Measurements from ENCODE around the gene SMARCB1.
"Not testable (repeated sequence)": the region's sequence is repeated elsewhere in the genome, so short reads cannot be mapped to it uniquely, and the experiment has no call there.

The SMARCB1 gene

GRCh38 chr22:23847991-23848864 is 61.5 kb downstream of the SMARCB1 start:
- no peak for DNase-seq

- peak in 1 of 2 experiments; percentile 42 for DNase-seq
Observed at GRCh38 chr22:23849009-23850006, 62.5 kb downstream of the SMARCB1 start.

- no peak for DNase-seq
Observed at GRCh38 chr22:23850136-23850611, 63.4 kb downstream of the SMARCB1 start.

GRCh38 chr22:23856721-23857605 is 70.2 kb downstream of the SMARCB1 start:
- DNase-seq, result no peak

GRCh38 chr22:23857606-23858483 is 71.1 kb downstream of the SMARCB1 start, which contains the start of gene SLC2A11:
Gene SLC2A11 (plus strand): TSS chr22:23857875. CDS start chr22:23858000, 125 bp downstream.
- DNase-seq, result peak; percentile 81 to 91

- no peak for DNase-seq
Observed at GRCh38 chr22:23858484-23858815, 71.7 kb downstream of the SMARCB1 start.

- no peak for DNase-seq
Observed at GRCh38 chr22:23859201-23859600, 72.4 kb downstream of the SMARCB1 start.

GRCh38 chr22:23860187-23860586 is 73.4 kb downstream of the SMARCB1 start:
- DNase-seq, result not testable (repeated sequence)

GRCh38 chr22:23862103-23862502 is 75.3 kb downstream of the SMARCB1 start:
- DNase-seq, result peak in 1 of 2 experiments; percentile 32

- DNase-seq, result not testable (repeated sequence)
Observed at GRCh38 chr22:23864499-23865154, 77.9 kb downstream of the SMARCB1 start.

- no peak for DNase-seq
Observed at GRCh38 chr22:23868580-23868979, 81.8 kb downstream of the SMARCB1 start.

- DNase-seq, result no peak
Observed at GRCh38 chr22:23874871-23875270, 88.1 kb downstream of the SMARCB1 start.

- no peak for DNase-seq
Observed at GRCh38 chr22:23875801-23876200, 89.0 kb downstream of the SMARCB1 start.

- DNase-seq, result no peak
Observed at GRCh38 chr22:23877566-23877965, 90.8 kb downstream of the SMARCB1 start.

- DNase-seq, result no peak
Observed at GRCh38 chr22:23878219-23878618, 91.5 kb downstream of the SMARCB1 start.

GRCh38 chr22:23882370-23882769 is 95.6 kb downstream of the SMARCB1 start:
- DNase-seq, result no peak

GRCh38 chr22:23883658-23884057 is 96.9 kb downstream of the SMARCB1 start:
- no peak for DNase-seq

GRCh38 chr22:23884140-23884539 is 97.4 kb downstream of the SMARCB1 start:
- no peak for DNase-seq
